ENCODE measurements around the gene SRGAP2C.
"Not testable (repeated sequence)": the region's sequence is repeated elsewhere in the genome, so short reads cannot be mapped to it uniquely, and the experiment has no call there.

GRCh38 chr1:121148489-121149190 lies 36.1 kb upstream of the SRGAP2C start:
- peak in 1 of 6 experiments; percentile 34 for TF ChIP-seq CTCF (IDR thresholded peaks at IDR 0.05)
- TF ChIP-seq POLR2A (IDR thresholded peaks at IDR 0.05), result not testable (repeated sequence)
